Measurements from ENCODE around the gene MAN2A1.

The MAN2A1 gene

GRCh38 chr5:109908366-109908765 lies 218.6 kb downstream of the MAN2A1 start:
- DNase-seq (ENCODE audit: low spot score): no peak

- no peak for DNase-seq (ENCODE audit: low spot score)
These were observed 221.1 kb downstream of the MAN2A1 start for GRCh38 chr5:109910874-109911273.

- DNase-seq (ENCODE audit: low spot score): no peak
These were observed 222.0 kb downstream of the MAN2A1 start for GRCh38 chr5:109911731-109912130.

- no peak for DNase-seq (ENCODE audit: low spot score)
These were observed 225.2 kb downstream of the MAN2A1 start for GRCh38 chr5:109914906-109915305.

- DNase-seq (ENCODE audit: low spot score): no peak
These were observed 226.9 kb downstream of the MAN2A1 start for GRCh38 chr5:109916481-109917153.
